Glutamatergic neuron (in vitro differentiated cells): Measurements from ENCODE around the gene DPEP1. TPM values are rescaled to one million over a fixed set of nuclear protein-coding genes. Genes with fewer than 3 reads are reported as not detected.

Source experiments
- DNase-seq: peaks from one replicate; pipeline ENCODE4 v3.0.0; 2022
- H3K27ac Mint-ChIP-seq: one replicate; pipeline ENCODE4 v1.8.0; 2020; ENCODE audit warnings: mild to moderate bottlenecking, mixed read lengths, inconsistent platforms; ENCODE audit not compliant: unreplicated experiment
- H3K27me3 Mint-ChIP-seq: one replicate; pipeline ENCODE4 v1.8.0; 2020; ENCODE audit warnings: mild to moderate bottlenecking, moderate library complexity, mixed read lengths, inconsistent platforms; ENCODE audit not compliant: unreplicated experiment
- H3K36me3 Mint-ChIP-seq: one replicate; pipeline ENCODE4 v1.8.0; 2020; ENCODE audit warnings: mild to moderate bottlenecking, mixed read lengths, inconsistent platforms; ENCODE audit not compliant: unreplicated experiment
- H3K4me1 Mint-ChIP-seq: one replicate; pipeline ENCODE4 v1.8.0; 2020; ENCODE audit warnings: mild to moderate bottlenecking, low read depth, mixed read lengths, inconsistent platforms; ENCODE audit not compliant: unreplicated experiment
- H3K4me3 Mint-ChIP-seq: one replicate; pipeline ENCODE4 v1.8.0; 2020; ENCODE audit warnings: mild to moderate bottlenecking, mixed read lengths, inconsistent platforms; ENCODE audit not compliant: unreplicated experiment
- H3K9me3 Mint-ChIP-seq: one replicate; pipeline ENCODE4 v1.8.0; 2020; ENCODE audit warnings: mild to moderate bottlenecking, moderate library complexity, mixed read lengths, inconsistent platforms; ENCODE audit not compliant: unreplicated experiment
- total RNA-seq: library from RNA; stranded (reverse); fragmentation: NEBNext Ultra II Directional; extraction: Animal tissue kit (Norgen Biotek cat#: 25700); gene quantifications from one replicate; pipeline ENCODE4 v1.2.1, GENCODE V29; 2021; ENCODE audit not compliant: unreplicated experiment
- TF ChIP-seq, protein P1 (sequence below): fragments of 200-600 bp; sonication (generic); IDR thresholded peaks from one replicate; pipeline ENCODE4 v1.5.0; 2021; ENCODE audit not compliant: partially characterized antibody, unreplicated experiment

Gene DPEP1
- total RNA-seq, 1 donor from 2014 or later = 0.39 TPM

DNA sequence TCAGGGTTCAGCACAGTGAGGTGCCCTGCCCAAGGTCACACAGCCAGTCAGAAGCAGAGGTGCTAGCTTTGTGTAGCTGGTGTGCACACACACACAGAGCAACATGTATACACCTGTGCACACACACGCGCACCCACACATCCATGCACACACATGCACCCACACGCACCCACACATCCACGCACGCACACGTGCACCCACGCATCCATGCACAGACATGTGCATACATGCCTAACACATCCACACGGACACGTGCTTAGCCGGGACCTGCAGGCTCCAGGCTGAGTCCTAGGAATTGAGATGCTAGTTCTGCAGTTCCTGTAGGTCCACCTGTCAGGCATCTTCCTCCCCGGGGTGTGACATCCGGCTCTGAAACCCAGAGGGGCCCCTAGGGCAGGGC lies 13.0 kb upstream of the DPEP1 start:
- Mint-ChIP-seq H3K9me3 (peaks cover 15% of the 10 kb centered on the region), H3K4me1 (peaks cover 21% of the 10 kb centered on the region), H3K4me3 (no peak overlapping the region), H3K27ac (peak overlapping the region; percentile 73), H3K36me3 (no peaks in the 10 kb centered on the region), H3K27me3 (peaks cover 17% of the 10 kb centered on the region)
- peak; percentile 10 for DNase-seq
- TF ChIP-seq, protein P1, sequence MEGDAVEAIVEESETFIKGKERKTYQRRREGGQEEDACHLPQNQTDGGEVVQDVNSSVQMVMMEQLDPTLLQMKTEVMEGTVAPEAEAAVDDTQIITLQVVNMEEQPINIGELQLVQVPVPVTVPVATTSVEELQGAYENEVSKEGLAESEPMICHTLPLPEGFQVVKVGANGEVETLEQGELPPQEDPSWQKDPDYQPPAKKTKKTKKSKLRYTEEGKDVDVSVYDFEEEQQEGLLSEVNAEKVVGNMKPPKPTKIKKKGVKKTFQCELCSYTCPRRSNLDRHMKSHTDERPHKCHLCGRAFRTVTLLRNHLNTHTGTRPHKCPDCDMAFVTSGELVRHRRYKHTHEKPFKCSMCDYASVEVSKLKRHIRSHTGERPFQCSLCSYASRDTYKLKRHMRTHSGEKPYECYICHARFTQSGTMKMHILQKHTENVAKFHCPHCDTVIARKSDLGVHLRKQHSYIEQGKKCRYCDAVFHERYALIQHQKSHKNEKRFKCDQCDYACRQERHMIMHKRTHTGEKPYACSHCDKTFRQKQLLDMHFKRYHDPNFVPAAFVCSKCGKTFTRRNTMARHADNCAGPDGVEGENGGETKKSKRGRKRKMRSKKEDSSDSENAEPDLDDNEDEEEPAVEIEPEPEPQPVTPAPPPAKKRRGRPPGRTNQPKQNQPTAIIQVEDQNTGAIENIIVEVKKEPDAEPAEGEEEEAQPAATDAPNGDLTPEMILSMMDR = no peak

DNA sequence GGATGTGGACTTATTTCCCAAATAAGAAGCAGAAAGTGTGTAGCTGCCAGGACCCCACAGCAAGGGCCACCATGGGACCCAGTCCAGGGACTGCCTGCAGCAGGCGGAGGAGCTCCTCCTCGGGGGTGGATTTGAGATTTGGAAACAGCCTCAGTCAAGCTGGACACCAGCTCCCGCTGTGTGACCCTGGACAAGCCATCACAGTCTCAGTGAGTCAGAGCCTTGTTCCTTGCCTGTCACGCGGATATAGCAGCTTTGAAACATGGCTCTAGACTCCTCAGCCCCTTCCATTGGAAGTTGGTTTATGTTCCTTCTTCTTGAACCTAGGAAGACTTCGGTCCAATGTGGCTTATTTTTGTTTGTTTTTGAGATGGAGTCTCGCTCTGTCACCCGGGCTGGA lies 12.5 kb upstream of the DPEP1 start:
- Mint-ChIP-seq H3K4me3 (no peak overlapping the region), H3K36me3 (no peaks in the 10 kb centered on the region), H3K4me1 (peaks cover 17% of the 10 kb centered on the region), H3K27me3 (peaks cover 13% of the 10 kb centered on the region), H3K9me3 (peaks cover 11% of the 10 kb centered on the region), H3K27ac (no peak overlapping the region)
- TF ChIP-seq, protein P1 = no peak
- DNase-seq = no peak

DNA sequence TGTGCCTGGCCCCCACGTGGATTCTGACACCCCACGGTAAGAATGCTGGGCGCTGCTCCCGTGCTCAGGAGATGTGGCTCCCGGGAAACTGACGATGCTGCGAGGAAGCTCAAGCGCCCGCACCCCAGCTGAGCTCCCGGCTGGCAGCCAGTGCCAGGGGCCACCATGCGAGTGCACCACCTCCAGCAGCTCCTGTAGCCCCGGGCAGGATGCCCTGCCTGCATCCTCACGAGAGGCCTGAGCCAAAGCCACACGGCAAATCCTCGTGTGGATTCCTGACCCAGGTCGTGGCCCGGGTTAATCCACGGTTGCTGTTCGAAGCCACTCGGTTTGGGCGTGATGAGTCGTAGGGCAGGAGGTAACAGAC lies 11.6 kb upstream of the DPEP1 start:
- no peak for DNase-seq
- H3K9me3 Mint-ChIP-seq = peaks cover 11% of the 10 kb centered on the region
- H3K4me1 Mint-ChIP-seq = peaks cover 17% of the 10 kb centered on the region
- no peak overlapping the region for H3K4me3 Mint-ChIP-seq
- TF ChIP-seq, protein P1 = no peak
- H3K27me3 Mint-ChIP-seq = peaks cover 10% of the 10 kb centered on the region
- H3K36me3 Mint-ChIP-seq = no peaks in the 10 kb centered on the region
- peak overlapping the region; percentile 36 for H3K27ac Mint-ChIP-seq

DNA sequence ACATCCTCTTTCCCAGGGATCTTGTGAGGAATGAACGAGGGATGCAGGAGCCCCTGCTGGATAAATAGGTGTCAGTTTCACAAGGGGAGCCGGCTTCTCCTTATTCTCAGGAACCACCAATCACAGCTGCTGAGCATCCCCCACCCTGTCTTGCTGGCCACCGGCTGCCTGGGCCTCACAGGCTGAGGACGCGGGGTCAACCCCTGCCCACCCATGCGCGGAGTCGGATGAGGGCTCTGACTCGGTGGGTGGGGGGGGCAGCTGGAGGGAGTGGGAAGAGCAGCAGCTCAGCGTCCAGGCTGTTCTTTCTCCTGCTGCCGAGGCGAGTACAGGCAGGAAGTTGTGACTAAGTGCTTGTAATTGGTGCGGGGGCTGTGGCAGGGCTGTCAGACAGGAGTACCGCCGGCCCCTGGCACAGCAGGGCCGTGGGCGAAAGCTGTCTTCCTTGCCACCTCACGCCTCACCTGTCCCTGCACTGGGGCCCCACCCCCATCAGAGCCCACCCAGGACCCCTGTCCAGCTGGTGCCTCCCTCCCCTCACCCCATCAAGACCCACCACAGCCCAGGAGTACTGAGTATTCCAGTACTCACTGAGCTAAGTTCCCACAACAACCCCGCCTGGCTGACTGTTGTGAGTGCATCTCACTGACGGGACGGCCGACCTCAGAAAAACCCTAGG lies 11.0 kb upstream of the DPEP1 start:
- peaks cover 6% of the 10 kb centered on the region for H3K27me3 Mint-ChIP-seq
- peaks cover 17% of the 10 kb centered on the region for H3K4me1 Mint-ChIP-seq
- TF ChIP-seq, protein P1 = no peak
- H3K36me3 Mint-ChIP-seq = no peaks in the 10 kb centered on the region
- H3K9me3 Mint-ChIP-seq = peaks cover 8% of the 10 kb centered on the region
- peak overlapping the region; percentile 36 for H3K27ac Mint-ChIP-seq
- DNase-seq = peak; percentile 79
- no peak overlapping the region for H3K4me3 Mint-ChIP-seq

DNA sequence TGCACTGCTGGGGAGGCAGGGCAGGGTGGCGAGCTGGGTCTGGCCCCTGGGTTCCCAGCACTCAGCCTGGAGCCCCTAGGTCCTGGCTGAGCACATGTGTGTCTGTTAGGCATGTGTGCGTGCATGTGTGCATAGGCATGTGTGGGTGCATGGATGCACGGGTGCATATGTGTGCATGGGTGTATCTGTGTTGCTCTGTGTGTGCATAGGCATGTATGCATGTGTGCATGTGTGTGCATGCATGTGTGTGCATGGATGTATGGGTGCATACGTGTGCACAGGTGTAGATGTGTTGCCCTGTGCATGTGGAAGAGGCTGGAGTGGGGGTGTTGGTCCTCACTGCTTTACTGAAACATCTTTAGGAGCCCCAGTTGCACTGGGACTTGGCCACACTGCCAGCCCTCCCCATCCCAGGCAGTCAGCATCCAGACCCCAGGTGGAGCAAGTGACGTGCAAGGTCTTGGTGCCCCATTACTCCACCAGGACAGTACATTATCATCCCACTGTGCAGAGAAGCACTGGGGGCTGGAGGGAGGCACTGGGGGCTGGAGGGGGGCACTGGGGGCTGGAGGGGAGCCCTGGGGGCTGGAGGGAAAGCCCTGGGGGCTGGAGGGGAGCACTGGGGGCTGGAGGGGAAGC lies 10.4 kb upstream of the DPEP1 start:
- peaks cover 7% of the 10 kb centered on the region for H3K9me3 Mint-ChIP-seq
- no peaks in the 10 kb centered on the region for H3K36me3 Mint-ChIP-seq
- TF ChIP-seq, protein P1 = no peak
- H3K27ac Mint-ChIP-seq = peak overlapping the region; percentile 36
- no peak for DNase-seq
- H3K27me3 Mint-ChIP-seq = peaks cover 5% of the 10 kb centered on the region
- H3K4me3 Mint-ChIP-seq = no peak overlapping the region
- peaks cover 18% of the 10 kb centered on the region for H3K4me1 Mint-ChIP-seq
